ENCODE measurements around the gene DISC1.
A peak's percentile ranks its signal among the peaks of the same experiment; 100 is the strongest.

The DISC1 gene

GRCh38 chr1:231596337-231596791 lies 30.2 kb upstream of the DISC1 start:
- no peaks in the 10 kb centered on the region for H3K9me3 Mint-ChIP-seq
- no peak overlapping the region for H3K27ac Mint-ChIP-seq (ENCODE audit: low read depth)
- no peaks in the 10 kb centered on the region for H3K27me3 Mint-ChIP-seq
- no peak overlapping the region for H3K4me3 Mint-ChIP-seq
- no peak for ATAC-seq (replicated peaks; ENCODE audit: extremely low read depth, poor library complexity, severe bottlenecking)
- H3K36me3 Mint-ChIP-seq (ENCODE audit: insufficient read depth): peaks cover 1% of the 10 kb centered on the region
- no peaks in the 10 kb centered on the region for H3K4me1 Mint-ChIP-seq
- no peak for DNase-seq (ENCODE audit: low spot score in 2 of 2)

- no peak overlapping the region for H3K27ac Mint-ChIP-seq (ENCODE audit: low read depth)
- DNase-seq (ENCODE audit: low spot score in 2 of 2) (no peak), ATAC-seq (replicated peaks; ENCODE audit: extremely low read depth, poor library complexity, severe bottlenecking) (no peak)
- H3K4me1 Mint-ChIP-seq: no peaks in the 10 kb centered on the region
- peaks cover 1% of the 10 kb centered on the region for H3K36me3 Mint-ChIP-seq (ENCODE audit: insufficient read depth)
- no peaks in the 10 kb centered on the region for H3K9me3 Mint-ChIP-seq
- no peak overlapping the region for H3K4me3 Mint-ChIP-seq
- no peaks in the 10 kb centered on the region for H3K27me3 Mint-ChIP-seq
Observed at GRCh38 chr1:231597971-231598370, 28.6 kb upstream of the DISC1 start.

- no peak overlapping the region for H3K4me3 Mint-ChIP-seq
- no peaks in the 10 kb centered on the region for H3K9me3 Mint-ChIP-seq
- DNase-seq (ENCODE audit: low spot score in 2 of 2): no peak
- H3K27me3 Mint-ChIP-seq: no peaks in the 10 kb centered on the region
- no peaks in the 10 kb centered on the region for H3K36me3 Mint-ChIP-seq (ENCODE audit: insufficient read depth)
- peaks cover 8% of the 10 kb centered on the region for H3K4me1 Mint-ChIP-seq
- no peak overlapping the region for H3K27ac Mint-ChIP-seq (ENCODE audit: low read depth)
- ATAC-seq (replicated peaks; ENCODE audit: extremely low read depth, poor library complexity, severe bottlenecking): no peak
Observed at GRCh38 chr1:231600458-231600976, 26.1 kb upstream of the DISC1 start.

GRCh38 chr1:231601824-231602672 lies 24.5 kb upstream of the DISC1 start:
- H3K4me1 Mint-ChIP-seq: peaks cover 8% of the 10 kb centered on the region
- H3K27ac Mint-ChIP-seq (ENCODE audit: low read depth): no peak overlapping the region
- ATAC-seq (replicated peaks; ENCODE audit: extremely low read depth, poor library complexity, severe bottlenecking): no peak
- H3K4me3 Mint-ChIP-seq: no peak overlapping the region
- no peaks in the 10 kb centered on the region for H3K9me3 Mint-ChIP-seq
- no peaks in the 10 kb centered on the region for H3K27me3 Mint-ChIP-seq
- DNase-seq (ENCODE audit: low spot score in 2 of 2): no peak
- H3K36me3 Mint-ChIP-seq (ENCODE audit: insufficient read depth): no peaks in the 10 kb centered on the region

- peaks cover 8% of the 10 kb centered on the region for H3K4me1 Mint-ChIP-seq
- no peak overlapping the region for H3K27ac Mint-ChIP-seq (ENCODE audit: low read depth)
- DNase-seq (ENCODE audit: low spot score in 2 of 2): no peak
- no peaks in the 10 kb centered on the region for H3K27me3 Mint-ChIP-seq
- H3K9me3 Mint-ChIP-seq: no peaks in the 10 kb centered on the region
- no peaks in the 10 kb centered on the region for H3K36me3 Mint-ChIP-seq (ENCODE audit: insufficient read depth)
- no peak for ATAC-seq (replicated peaks; ENCODE audit: extremely low read depth, poor library complexity, severe bottlenecking)
- no peak overlapping the region for H3K4me3 Mint-ChIP-seq
Observed at GRCh38 chr1:231602673-231602984, 24.0 kb upstream of the DISC1 start.

- peak overlapping the region; percentile 81 for H3K4me3 Mint-ChIP-seq
- peak in 1 of 2 donors; percentile 27 for DNase-seq (ENCODE audit: low spot score in 2 of 2)
Observed at GRCh38 chr1:231603598-231604275, 22.9 kb upstream of the DISC1 start.

GRCh38 chr1:231604276-231604621 lies 22.3 kb upstream of the DISC1 start:
- Mint-ChIP-seq H3K27me3 (no peaks in the 10 kb centered on the region), H3K36me3 (ENCODE audit: insufficient read depth) (no peaks in the 10 kb centered on the region), H3K27ac (ENCODE audit: low read depth) (peak overlapping the region; percentile 25), H3K9me3 (no peaks in the 10 kb centered on the region), H3K4me1 (peaks cover 8% of the 10 kb centered on the region), H3K4me3 (peak overlapping the region; percentile 81)
- no peak for DNase-seq (ENCODE audit: low spot score in 2 of 2)
- no peak for ATAC-seq (replicated peaks; ENCODE audit: extremely low read depth, poor library complexity, severe bottlenecking)

More at GRCh38 chr1:231603598-231604275, 22.9 kb upstream of the DISC1 start:
- Mint-ChIP-seq H3K9me3 (no peaks in the 10 kb centered on the region), H3K27ac (ENCODE audit: low read depth) (peak overlapping the region; percentile 25), H3K36me3 (ENCODE audit: insufficient read depth) (no peaks in the 10 kb centered on the region), H3K4me1 (peaks cover 8% of the 10 kb centered on the region), H3K27me3 (no peaks in the 10 kb centered on the region)
- ATAC-seq (replicated peaks; ENCODE audit: extremely low read depth, poor library complexity, severe bottlenecking): peak; percentile 73

GRCh38 chr1:231605149-231606100 lies 21.2 kb upstream of the DISC1 start:
- Mint-ChIP-seq H3K4me1 (peaks cover 14% of the 10 kb centered on the region), H3K4me3 (no peak overlapping the region), H3K9me3 (no peaks in the 10 kb centered on the region), H3K36me3 (ENCODE audit: insufficient read depth) (no peaks in the 10 kb centered on the region), H3K27ac (ENCODE audit: low read depth) (no peak overlapping the region), H3K27me3 (no peaks in the 10 kb centered on the region)
- DNase-seq (ENCODE audit: low spot score in 2 of 2) (no peak), ATAC-seq (replicated peaks; ENCODE audit: extremely low read depth, poor library complexity, severe bottlenecking) (no peak)

- Mint-ChIP-seq H3K9me3 (no peaks in the 10 kb centered on the region), H3K27me3 (no peaks in the 10 kb centered on the region), H3K4me1 (peaks cover 27% of the 10 kb centered on the region), H3K4me3 (no peak overlapping the region), H3K27ac (ENCODE audit: low read depth) (no peak overlapping the region), H3K36me3 (ENCODE audit: insufficient read depth) (no peaks in the 10 kb centered on the region)
- ATAC-seq (replicated peaks; ENCODE audit: extremely low read depth, poor library complexity, severe bottlenecking) (no peak), DNase-seq (ENCODE audit: low spot score in 2 of 2) (no peak)
Observed at GRCh38 chr1:231606712-231607111, 19.9 kb upstream of the DISC1 start.

- no peak overlapping the region for H3K27ac Mint-ChIP-seq (ENCODE audit: low read depth)
- no peak overlapping the region for H3K4me3 Mint-ChIP-seq
- DNase-seq (ENCODE audit: low spot score in 2 of 2): no peak
- no peaks in the 10 kb centered on the region for H3K9me3 Mint-ChIP-seq
- H3K36me3 Mint-ChIP-seq (ENCODE audit: insufficient read depth): no peaks in the 10 kb centered on the region
- no peaks in the 10 kb centered on the region for H3K27me3 Mint-ChIP-seq
- peaks cover 56% of the 10 kb centered on the region for H3K4me1 Mint-ChIP-seq
- no peak for ATAC-seq (replicated peaks; ENCODE audit: extremely low read depth, poor library complexity, severe bottlenecking)
Observed at GRCh38 chr1:231610388-231610787, 16.2 kb upstream of the DISC1 start.

- ATAC-seq (replicated peaks; ENCODE audit: extremely low read depth, poor library complexity, severe bottlenecking): no peak
- no peaks in the 10 kb centered on the region for H3K9me3 Mint-ChIP-seq
- no peak for DNase-seq (ENCODE audit: low spot score in 2 of 2)
- no peak overlapping the region for H3K4me3 Mint-ChIP-seq
- H3K4me1 Mint-ChIP-seq: peaks cover 57% of the 10 kb centered on the region
- H3K27ac Mint-ChIP-seq (ENCODE audit: low read depth): peak overlapping the region; percentile 88
- no peaks in the 10 kb centered on the region for H3K27me3 Mint-ChIP-seq
- H3K36me3 Mint-ChIP-seq (ENCODE audit: insufficient read depth): no peaks in the 10 kb centered on the region
Observed at GRCh38 chr1:231611111-231611510, 15.5 kb upstream of the DISC1 start.

- peaks cover 57% of the 10 kb centered on the region for H3K4me1 Mint-ChIP-seq
- H3K27me3 Mint-ChIP-seq: no peaks in the 10 kb centered on the region
- no peaks in the 10 kb centered on the region for H3K36me3 Mint-ChIP-seq (ENCODE audit: insufficient read depth)
- peak overlapping the region; percentile 67 for H3K4me3 Mint-ChIP-seq
- DNase-seq (ENCODE audit: low spot score in 2 of 2) (no peak), ATAC-seq (replicated peaks; ENCODE audit: extremely low read depth, poor library complexity, severe bottlenecking) (no peak)
- H3K27ac Mint-ChIP-seq (ENCODE audit: low read depth): peak overlapping the region; percentile 88
- H3K9me3 Mint-ChIP-seq: no peaks in the 10 kb centered on the region
Observed at GRCh38 chr1:231611851-231612250, 14.7 kb upstream of the DISC1 start.

Measured in central memory CD8-positive, alpha-beta T cell (primary cell).